T-helper 2 cell treated with Interferon-gamma antibody and Interleukin-4, amounts not matched to agents 5 μg/mL and 100 μg/mL, for 36 hours (primary cell): Measurements from ENCODE around the gene RNF114.
A peak's percentile ranks its signal among the peaks of the same experiment; 100 is the strongest.
"Not testable (repeated sequence)": the region's sequence is repeated elsewhere in the genome, so short reads cannot be mapped to it uniquely, and the experiment has no call there.

Experiments
- DNase-seq: peaks from one replicate; pipeline ENCODE4 v3.0.0; 2021; ENCODE audit warnings: low spot score
- H3K27ac Mint-ChIP-seq: one replicate; pipeline ENCODE4 v1.8.0; 2021; ENCODE audit warnings: mild to moderate bottlenecking, mixed read lengths
- H3K27me3 Mint-ChIP-seq: one replicate; pipeline ENCODE4 v1.8.0; 2021; ENCODE audit warnings: low read depth, mixed read lengths
- H3K36me3 Mint-ChIP-seq: one replicate; pipeline ENCODE4 v1.8.0; 2021; ENCODE audit warnings: low read depth, mixed read lengths
- H3K4me1 Mint-ChIP-seq: one replicate; pipeline ENCODE4 v1.8.0; 2021; ENCODE audit warnings: low read depth, mixed read lengths
- H3K4me3 Mint-ChIP-seq: one replicate; pipeline ENCODE4 v1.8.0; 2022; ENCODE audit warnings: mild to moderate bottlenecking, moderate library complexity, mixed read lengths
- H3K9me3 Mint-ChIP-seq: one replicate; pipeline ENCODE4 v1.8.0; 2021; ENCODE audit warnings: mixed read lengths

The RNF114 gene

GRCh38 chr20:49893242-49894072 is 42.7 kb upstream of the RNF114 start:
- Mint-ChIP-seq H3K27ac (peak overlapping the region; percentile 70), H3K4me1 (peaks cover 23% of the 10 kb centered on the region), H3K36me3 (peaks cover 14% of the 10 kb centered on the region), H3K4me3 (peak overlapping the region; percentile 29), H3K9me3 (no peaks in the 10 kb centered on the region), H3K27me3 (no peaks in the 10 kb centered on the region)
- DNase-seq = peak; percentile 51

GRCh38 chr20:49894073-49894470 is 42.1 kb upstream of the RNF114 start:
- Mint-ChIP-seq H3K27me3 (no peaks in the 10 kb centered on the region), H3K4me1 (peaks cover 23% of the 10 kb centered on the region), H3K36me3 (peaks cover 8% of the 10 kb centered on the region), H3K4me3 (peak overlapping the region; percentile 29), H3K27ac (peak overlapping the region; percentile 70), H3K9me3 (no peaks in the 10 kb centered on the region)
- no peak for DNase-seq

GRCh38 chr20:49895474-49896093 is 40.6 kb upstream of the RNF114 start:
- not testable (repeated sequence) for DNase-seq, H3K27me3 Mint-ChIP-seq, H3K36me3 Mint-ChIP-seq, H3K9me3 Mint-ChIP-seq, H3K27ac Mint-ChIP-seq, H3K4me3 Mint-ChIP-seq
- H3K4me1 Mint-ChIP-seq = peaks cover 20% of the 10 kb centered on the region

DNA sequence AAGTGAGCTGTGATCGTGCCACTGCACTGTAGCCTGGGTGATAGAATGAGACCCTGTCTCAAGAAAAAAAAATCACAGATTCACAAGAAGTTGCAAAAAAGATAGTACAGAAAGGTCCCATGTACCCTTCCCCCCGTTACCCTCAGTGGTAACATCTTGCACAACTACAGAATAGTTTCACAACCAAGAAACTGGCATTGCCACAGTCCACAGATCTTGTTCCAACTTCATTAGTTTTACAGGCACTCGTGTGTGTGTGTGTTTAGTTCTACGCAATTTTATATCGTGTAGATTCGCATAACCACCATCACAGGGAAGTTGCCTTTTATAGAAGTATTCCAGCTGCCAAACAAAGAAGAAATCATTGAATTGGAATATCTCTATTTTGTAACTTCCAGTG is 40.0 kb upstream of the RNF114 start:
- no peak overlapping the region for H3K4me3 Mint-ChIP-seq
- H3K4me1 Mint-ChIP-seq = peaks cover 20% of the 10 kb centered on the region
- no peaks in the 10 kb centered on the region for H3K27me3 Mint-ChIP-seq
- no peaks in the 10 kb centered on the region for H3K9me3 Mint-ChIP-seq
- no peaks in the 10 kb centered on the region for H3K36me3 Mint-ChIP-seq
- DNase-seq = no peak
- no peak overlapping the region for H3K27ac Mint-ChIP-seq

- no peak overlapping the region for H3K27ac Mint-ChIP-seq
- H3K36me3 Mint-ChIP-seq = peaks cover 4% of the 10 kb centered on the region
- H3K27me3 Mint-ChIP-seq = no peaks in the 10 kb centered on the region
These were observed 36.4 kb upstream of the RNF114 start for GRCh38 chr20:49899541-49900383.

DNA sequence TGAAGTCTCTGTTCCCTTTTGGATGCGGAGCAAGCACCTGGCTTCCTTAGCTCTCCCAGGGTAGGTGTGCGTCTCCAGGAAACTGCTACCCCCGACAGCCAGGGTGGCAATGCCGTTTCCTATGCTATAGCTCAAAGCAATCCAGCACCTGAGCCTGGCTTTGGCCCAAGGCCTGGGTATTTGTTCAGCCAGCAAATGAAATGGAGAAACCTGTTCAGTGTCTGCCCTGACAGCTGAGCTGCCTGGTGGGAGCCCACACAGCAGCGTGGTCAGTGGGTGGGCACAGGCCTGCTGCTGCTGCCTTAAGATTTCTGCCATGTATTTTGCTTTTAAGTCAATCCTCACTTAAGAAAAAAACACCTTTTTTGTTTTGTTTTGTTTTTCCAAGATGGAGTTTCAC is 34.6 kb upstream of the RNF114 start:
- DNase-seq = no peak
- H3K27me3 Mint-ChIP-seq = no peaks in the 10 kb centered on the region
- no peaks in the 10 kb centered on the region for H3K4me1 Mint-ChIP-seq
- H3K27ac Mint-ChIP-seq = no peak overlapping the region
- H3K9me3 Mint-ChIP-seq = no peaks in the 10 kb centered on the region
- no peak overlapping the region for H3K4me3 Mint-ChIP-seq
- H3K36me3 Mint-ChIP-seq = peaks cover 17% of the 10 kb centered on the region

More at GRCh38 chr20:49899541-49900383, 36.4 kb upstream of the RNF114 start:
- peaks cover 3% of the 10 kb centered on the region for H3K4me1 Mint-ChIP-seq
- no peak overlapping the region for H3K4me3 Mint-ChIP-seq
- H3K9me3 Mint-ChIP-seq = no peaks in the 10 kb centered on the region
- no peak for DNase-seq

DNA sequence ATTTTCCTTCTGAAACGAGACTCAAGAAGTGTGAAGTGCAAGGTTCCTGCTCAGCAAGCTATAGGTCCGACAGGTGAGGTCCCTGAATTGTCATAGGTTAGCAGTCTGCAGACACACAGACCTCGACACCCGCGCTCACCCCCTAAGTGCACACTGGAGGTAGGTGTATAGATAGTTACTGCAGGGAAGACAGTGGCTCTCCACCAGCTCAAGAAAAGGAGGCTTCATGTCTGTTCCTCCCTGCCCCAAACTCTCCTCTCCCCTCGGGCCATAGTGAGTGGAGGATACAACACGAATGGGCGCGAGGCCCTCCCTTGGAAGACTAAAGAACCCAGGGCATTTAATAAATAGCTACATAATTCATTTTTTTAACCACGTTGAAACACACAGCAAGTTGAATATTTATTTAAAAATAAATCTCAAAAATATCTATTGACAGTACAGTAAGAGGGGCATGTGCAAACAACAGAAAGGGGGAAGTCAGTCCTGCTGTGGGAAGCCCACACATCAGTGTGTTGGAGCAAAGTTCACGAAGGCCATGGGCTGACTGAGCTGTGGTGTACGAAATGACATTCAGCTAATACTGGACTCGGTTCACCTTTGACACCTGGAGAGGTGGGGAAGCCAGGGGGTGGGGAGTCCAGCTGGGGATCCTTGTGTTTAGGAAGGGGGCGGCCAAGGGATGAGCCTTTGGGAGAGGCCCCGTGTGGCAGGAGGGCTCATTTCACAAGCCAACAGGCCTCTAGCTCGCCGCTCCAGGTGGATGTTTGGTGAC is 31.6 kb upstream of the RNF114 start:
- Mint-ChIP-seq H3K27ac (no peak overlapping the region), H3K9me3 (no peaks in the 10 kb centered on the region), H3K27me3 (no peaks in the 10 kb centered on the region), H3K36me3 (peaks cover 21% of the 10 kb centered on the region), H3K4me1 (no peaks in the 10 kb centered on the region), H3K4me3 (no peak overlapping the region)
- DNase-seq = no peak

DNA sequence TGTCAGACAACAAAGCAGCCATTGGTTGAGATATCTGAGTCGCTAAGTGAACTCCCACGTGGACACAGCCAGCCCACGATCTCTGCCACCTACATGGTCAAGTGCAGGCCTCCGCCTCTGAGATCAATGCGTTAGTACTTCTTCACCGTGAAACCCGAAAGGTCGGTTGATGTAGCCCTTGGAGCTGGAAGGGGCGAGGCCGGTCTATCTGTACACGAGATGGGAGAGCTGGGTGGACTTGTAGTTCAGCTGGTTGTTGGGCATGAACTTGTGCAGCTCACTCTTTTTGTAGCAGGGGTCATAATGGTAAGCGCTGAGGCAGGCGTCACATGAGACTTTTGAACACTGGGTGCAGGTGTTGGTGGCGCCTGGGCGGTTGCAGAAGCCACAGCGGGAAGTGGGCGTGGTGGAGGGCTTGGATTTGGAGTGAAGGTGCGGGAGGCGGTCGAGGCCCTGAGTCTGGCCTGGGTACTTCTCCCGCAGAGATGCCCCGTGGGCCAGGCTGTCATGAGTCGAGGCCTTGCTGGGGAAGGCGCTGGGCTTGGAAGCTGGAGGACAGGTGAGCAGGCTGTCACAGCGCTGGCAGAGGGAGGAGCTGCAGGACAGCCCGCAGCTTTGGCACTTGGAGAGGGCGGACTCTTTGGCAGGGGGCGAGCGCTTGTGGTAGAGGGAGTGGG is 30.6 kb upstream of the RNF114 start:
- Mint-ChIP-seq H3K4me3 (no peak overlapping the region), H3K9me3 (no peaks in the 10 kb centered on the region), H3K27ac (no peak overlapping the region), H3K4me1 (no peaks in the 10 kb centered on the region), H3K36me3 (peaks cover 21% of the 10 kb centered on the region), H3K27me3 (no peaks in the 10 kb centered on the region)
- no peak for DNase-seq

DNA sequence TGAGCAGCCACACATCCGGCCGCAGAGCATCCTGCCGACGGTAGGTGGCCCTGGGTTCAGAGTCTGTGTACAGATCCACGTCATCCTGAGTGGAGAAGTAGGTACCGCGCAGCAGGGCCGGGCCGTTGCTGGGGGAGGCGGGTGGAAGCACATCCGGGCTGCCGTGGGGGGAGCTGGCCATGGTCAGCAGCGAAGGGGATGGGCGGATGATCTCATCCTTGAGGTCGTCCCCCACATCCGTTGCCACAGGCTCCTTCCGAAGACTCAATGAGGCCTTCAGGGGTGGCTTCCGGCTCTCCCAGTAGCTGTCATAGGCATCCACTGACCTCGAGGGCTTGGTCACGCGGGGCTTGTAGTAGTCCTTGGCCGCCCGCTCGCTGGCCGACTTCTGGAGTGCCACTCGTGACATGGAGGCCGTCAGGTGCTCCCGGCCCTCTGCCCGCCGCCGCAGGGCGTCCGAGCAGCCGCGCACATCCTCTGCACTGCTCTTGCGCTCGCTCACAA is 30.0 kb upstream of the RNF114 start:
- Mint-ChIP-seq H3K4me1 (no peaks in the 10 kb centered on the region), H3K9me3 (no peaks in the 10 kb centered on the region), H3K4me3 (no peak overlapping the region), H3K27ac (no peak overlapping the region), H3K36me3 (peaks cover 21% of the 10 kb centered on the region), H3K27me3 (no peaks in the 10 kb centered on the region)
- no peak for DNase-seq

DNA sequence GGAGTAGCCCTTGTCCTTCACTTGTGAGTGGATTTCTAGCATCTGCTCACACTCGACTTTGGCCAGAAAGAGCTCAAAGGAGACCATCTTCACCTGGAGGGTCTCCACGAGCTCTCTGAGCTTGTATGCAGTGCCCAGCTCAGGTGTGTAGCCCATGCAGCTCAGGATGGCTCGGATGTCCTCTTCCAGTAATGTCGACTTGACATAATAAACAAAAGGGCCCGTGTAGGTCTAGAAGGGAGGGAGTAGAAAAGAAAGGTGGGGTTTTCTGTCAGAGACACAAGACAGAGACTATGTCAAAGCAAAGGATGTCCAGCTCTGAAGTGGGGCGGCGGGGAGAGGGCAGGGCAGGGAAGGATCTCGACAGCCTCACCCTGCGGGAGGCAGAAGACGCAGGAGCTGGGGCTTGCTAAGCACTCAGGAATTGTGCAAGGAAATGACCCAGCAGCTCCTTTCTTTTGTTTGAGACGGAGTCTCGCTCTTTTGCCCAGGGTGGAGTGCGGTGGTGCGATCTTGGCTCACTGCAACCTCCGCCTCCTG is 29.5 kb upstream of the RNF114 start:
- Mint-ChIP-seq H3K36me3 (peaks cover 21% of the 10 kb centered on the region), H3K4me3 (no peak overlapping the region), H3K9me3 (no peaks in the 10 kb centered on the region), H3K27me3 (no peaks in the 10 kb centered on the region), H3K27ac (no peak overlapping the region), H3K4me1 (no peaks in the 10 kb centered on the region)
- DNase-seq = no peak

DNA sequence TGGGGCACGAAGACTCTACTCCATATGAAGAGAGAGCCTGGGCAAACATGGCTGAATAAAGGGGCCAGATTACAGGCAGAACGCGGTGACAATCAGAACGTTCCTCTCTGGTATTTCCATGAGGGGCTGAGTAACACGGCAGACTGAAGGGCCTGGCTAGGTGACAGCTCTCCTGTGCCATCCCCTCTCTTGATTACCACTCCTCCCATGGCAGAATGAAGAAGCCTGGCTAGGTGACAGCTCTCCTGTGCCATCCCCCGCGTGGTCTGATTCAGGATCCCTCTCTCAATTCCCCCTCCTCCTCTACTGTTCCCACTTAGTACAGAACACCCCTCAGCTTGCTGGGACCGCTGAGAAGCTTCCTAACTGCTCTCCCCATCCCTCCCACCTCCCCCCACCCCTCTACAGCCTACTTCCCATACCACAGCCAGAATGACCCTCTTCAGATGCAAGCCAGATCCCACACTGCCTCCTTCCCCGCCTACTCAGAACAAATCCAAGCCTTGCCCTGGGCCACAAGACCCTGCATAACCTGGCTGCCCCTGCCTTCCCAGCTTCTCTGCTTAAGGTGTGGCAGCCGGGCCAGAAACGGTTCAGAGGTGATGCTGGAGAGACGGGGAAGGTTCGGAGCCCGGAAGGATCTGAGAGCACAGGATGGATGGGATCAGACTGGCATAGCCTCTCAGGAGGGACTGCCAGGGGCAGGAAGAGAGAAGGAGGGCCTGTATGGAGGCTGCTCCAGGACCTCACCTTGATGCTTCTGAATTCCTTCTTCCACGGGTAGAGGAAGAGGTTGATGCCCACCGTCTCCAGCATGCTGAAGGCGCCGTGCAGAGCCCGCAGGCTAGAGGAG is 28.6 kb upstream of the RNF114 start:
- Mint-ChIP-seq H3K36me3 (peaks cover 21% of the 10 kb centered on the region), H3K9me3 (no peaks in the 10 kb centered on the region), H3K27ac (no peak overlapping the region), H3K4me1 (no peaks in the 10 kb centered on the region), H3K27me3 (no peaks in the 10 kb centered on the region), H3K4me3 (no peak overlapping the region)
- DNase-seq = no peak

- H3K36me3 Mint-ChIP-seq = peaks cover 21% of the 10 kb centered on the region
- H3K27ac Mint-ChIP-seq = no peak overlapping the region
- DNase-seq = no peak
- no peaks in the 10 kb centered on the region for H3K9me3 Mint-ChIP-seq
- no peaks in the 10 kb centered on the region for H3K4me1 Mint-ChIP-seq
- no peak overlapping the region for H3K4me3 Mint-ChIP-seq
- no peaks in the 10 kb centered on the region for H3K27me3 Mint-ChIP-seq
These were observed 28.0 kb upstream of the RNF114 start for GRCh38 chr20:49908258-49908565.
